Cardiac muscle cell (in vitro differentiated cells and primary cell): Measurements from ENCODE around the gene ZFAND6. TPM values are rescaled to one million over a fixed set of nuclear protein-coding genes. Genes with fewer than 3 reads are reported as not detected.

Experiments used
- DNase-seq, 2 donors: peaks; one replicate each; pipeline versions ENCODE4 v3.0.0 to v3.0.0-alpha.2; 2010 to 2017; ENCODE audit warnings: low read depth in 1 of 2, low spot score in 1 of 2
- H3K27ac ChIP-seq: fragments of 200-600 bp; sonication (generic); 2 replicates; pipeline ENCODE4 v1.5.1; 2016
- H3K27me3 ChIP-seq: fragments of 200-600 bp; sonication (generic); 2 replicates; pipeline ENCODE4 v1.6.0; 2016; ENCODE audit warnings: control low read depth
- H3K36me3 ChIP-seq: fragments of 200-600 bp; sonication (generic); 2 replicates; pipeline ENCODE4 v1.5.1; 2016; ENCODE audit warnings: control low read depth
- H3K4me1 ChIP-seq: fragments of 200-600 bp; sonication (generic); 2 replicates; pipeline ENCODE4 v1.8.1; 2017; ENCODE audit warnings: low read depth, mild to moderate bottlenecking, mixed run types
- H3K4me3 ChIP-seq: fragments of 200-600 bp; sonication (generic); 2 replicates; pipeline ENCODE4 v1.5.1; 2016; ENCODE audit warnings: mild to moderate bottlenecking
- H3K9me3 ChIP-seq: fragments of 200-600 bp; sonication (generic); 2 replicates; pipeline ENCODE4 v1.5.1; 2017; ENCODE audit warnings: low read depth, mild to moderate bottlenecking, control low read depth
- CTCF ChIP-seq: IDR thresholded peaks from 2 replicates; pipeline ENCODE4 v1.5.1; 2012; ENCODE audit warnings: low read depth, mild to moderate bottlenecking, low read length
- polyA plus RNA-seq: library from polyadenylated mRNA; unstranded; fragments of >200 nt; fragmentation: Nextera tagmentation; extraction: Ambion mirVana; gene quantifications from 2 replicates; pipeline ENCODE4 v1.2.1, GENCODE V29; 2016
- total RNA-seq: library from RNA; depleted of rRNA; stranded (reverse); fragments of >200 nt; gene quantifications from 2 replicates; pipeline ENCODE4 v1.2.3, GENCODE V29; 2016

ZFAND6 gene
- total and polyA plus RNA-seq, 2 experiments from 2014 or later, result 195 to 253 TPM

GRCh38 chr15:80140909-80141308 is 81.4 kb downstream of the ZFAND6 start:
- H3K4me3 ChIP-seq, result no peak overlapping the region
- H3K9me3 ChIP-seq, result no peaks in the 10 kb centered on the region
- no peaks in the 10 kb centered on the region for H3K4me1 ChIP-seq
- H3K36me3 ChIP-seq, result peaks cover 4% of the 10 kb centered on the region
- no peak for DNase-seq
- no peak for TF ChIP-seq CTCF
- no peak overlapping the region for H3K27ac ChIP-seq
- no peaks in the 10 kb centered on the region for H3K27me3 ChIP-seq

GRCh38 chr15:80141916-80142598 is 82.6 kb downstream of the ZFAND6 start:
- no peak for DNase-seq
- no peak for TF ChIP-seq CTCF
- Histone ChIP-seq H3K4me3 (no peak overlapping the region), H3K36me3 (peaks cover 4% of the 10 kb centered on the region), H3K4me1 (no peaks in the 10 kb centered on the region), H3K9me3 (no peaks in the 10 kb centered on the region), H3K27me3 (no peaks in the 10 kb centered on the region), H3K27ac (no peak overlapping the region)

GRCh38 chr15:80142646-80143045 is 83.2 kb downstream of the ZFAND6 start:
- Histone ChIP-seq H3K27me3 (no peaks in the 10 kb centered on the region), H3K9me3 (no peaks in the 10 kb centered on the region), H3K36me3 (peaks cover under 1% of the 10 kb centered on the region), H3K4me1 (no peaks in the 10 kb centered on the region), H3K27ac (no peak overlapping the region), H3K4me3 (no peak overlapping the region)
- TF ChIP-seq CTCF, result no peak
- no peak for DNase-seq

GRCh38 chr15:80151148-80151547 is 91.7 kb downstream of the ZFAND6 start:
- Histone ChIP-seq H3K4me3 (no peak overlapping the region), H3K9me3 (no peaks in the 10 kb centered on the region), H3K36me3 (no peaks in the 10 kb centered on the region), H3K27me3 (no peaks in the 10 kb centered on the region), H3K27ac (no peak overlapping the region), H3K4me1 (peaks cover 19% of the 10 kb centered on the region)
- DNase-seq, result no peak
- TF ChIP-seq CTCF, result no peak

- Histone ChIP-seq H3K27me3 (no peaks in the 10 kb centered on the region), H3K9me3 (no peaks in the 10 kb centered on the region), H3K4me3 (no peak overlapping the region), H3K27ac (no peak overlapping the region), H3K4me1 (peaks cover 19% of the 10 kb centered on the region), H3K36me3 (no peaks in the 10 kb centered on the region)
- DNase-seq, result no peak
- TF ChIP-seq CTCF, result no peak
Observed at GRCh38 chr15:80151576-80151975, 92.1 kb downstream of the ZFAND6 start.
